Measurements from ENCODE around the gene FLYWCH2.
"Not testable (repeated sequence)": the region's sequence is repeated elsewhere in the genome, so short reads cannot be mapped to it uniquely, and the experiment has no call there.

The FLYWCH2 gene

GRCh38 chr16:2907084-2907753 lies 24.2 kb downstream of the FLYWCH2 start:
- Mint-ChIP-seq H3K4me1 (peaks cover 20 to 47% of the 10 kb centered on the region in 2 donors), H3K27ac (peak overlapping the region; percentile 79)
- not testable (repeated sequence) for H3K9me3 Mint-ChIP-seq; H3K36me3 Mint-ChIP-seq; H3K4me3 Mint-ChIP-seq; ATAC-seq (replicated peaks); H3K27me3 Mint-ChIP-seq
- DNase-seq = peak; percentile 29

GRCh38 chr16:2910441-2910969 lies 27.5 kb downstream of the FLYWCH2 start:
- Mint-ChIP-seq H3K27me3 (no peaks in the 10 kb centered on the region), H3K4me3 (peak overlapping the region in 1 of 2 donors; percentile 3), H3K4me1 (peaks cover 24 to 45% of the 10 kb centered on the region in 2 donors), H3K27ac (no peak overlapping the region), H3K9me3 (peaks cover 0 to 4% of the 10 kb centered on the region in 2 donors), H3K36me3 (peaks cover 3 to 4% of the 10 kb centered on the region in 2 donors)
- DNase-seq = no peak
- no peak for ATAC-seq (replicated peaks)

GRCh38 chr16:2911638-2912329 lies 28.8 kb downstream of the FLYWCH2 start, which contains the start of gene FLYWCH1:
Gene FLYWCH1, plus strand, starts transcription at chr16:2911931. Its CDS starts 17,755 bp downstream, at chr16:2929686.
- Mint-ChIP-seq H3K27ac (peak within 1 kb of the TSS; percentile 88), H3K9me3 (no peaks in the 10 kb centered on the region), H3K4me1 (peaks cover 12 to 32% of the 10 kb centered on the region in 2 donors), H3K36me3 (peaks cover 4% of the 10 kb centered on the region in 2 donors), H3K4me3 (peak within 1 kb of the TSS; percentile 91 to 94), H3K27me3 (no peaks in the 10 kb centered on the region)
- ATAC-seq (replicated peaks) (peak; percentile 94 to 97), DNase-seq (peak; percentile 96)

- Mint-ChIP-seq H3K36me3 (peaks cover 4 to 6% of the 10 kb centered on the region in 2 donors), H3K4me3 (peak overlapping the region; percentile 87 to 94), H3K27me3 (no peaks in the 10 kb centered on the region), H3K4me1 (peaks cover 12 to 26% of the 10 kb centered on the region in 2 donors), H3K27ac (peak overlapping the region; percentile 88), H3K9me3 (no peaks in the 10 kb centered on the region)
- DNase-seq = no peak
- ATAC-seq (replicated peaks) = peak; percentile 35 to 37
Observed at GRCh38 chr16:2912330-2913199, 29.6 kb downstream of the FLYWCH2 start.

GRCh38 chr16:2913603-2914002 lies 30.6 kb downstream of the FLYWCH2 start:
- Mint-ChIP-seq H3K27ac (no peak overlapping the region), H3K27me3 (no peaks in the 10 kb centered on the region), H3K4me1 (peaks cover 12 to 25% of the 10 kb centered on the region in 2 donors), H3K36me3 (peaks cover 4 to 10% of the 10 kb centered on the region in 2 donors), H3K4me3 (no peak overlapping the region), H3K9me3 (no peaks in the 10 kb centered on the region)
- ATAC-seq (replicated peaks) (no peak), DNase-seq (no peak)

GRCh38 chr16:2914233-2914632 lies 31.2 kb downstream of the FLYWCH2 start:
- H3K27me3 Mint-ChIP-seq = no peaks in the 10 kb centered on the region
- H3K36me3 Mint-ChIP-seq = peaks cover 7 to 12% of the 10 kb centered on the region in 2 donors
- H3K4me1 Mint-ChIP-seq = peaks cover 12 to 25% of the 10 kb centered on the region in 2 donors
- ATAC-seq (replicated peaks) (no peak), DNase-seq (no peak)
- H3K4me3 Mint-ChIP-seq = no peak overlapping the region
- no peaks in the 10 kb centered on the region for H3K9me3 Mint-ChIP-seq
- H3K27ac Mint-ChIP-seq = peak overlapping the region; percentile 71

GRCh38 chr16:2915196-2915929 lies 32.3 kb downstream of the FLYWCH2 start:
- Mint-ChIP-seq H3K27ac (peak overlapping the region; percentile 59), H3K36me3 (peaks cover 14 to 19% of the 10 kb centered on the region in 2 donors), H3K4me1 (peaks cover 14 to 31% of the 10 kb centered on the region in 2 donors), H3K27me3 (no peaks in the 10 kb centered on the region), H3K9me3 (no peaks in the 10 kb centered on the region), H3K4me3 (no peak overlapping the region)
- ATAC-seq (replicated peaks) (no peak), DNase-seq (no peak)

GRCh38 chr16:2919511-2920255 lies 36.7 kb downstream of the FLYWCH2 start:
- no peak overlapping the region for H3K4me3 Mint-ChIP-seq
- peaks cover 4 to 7% of the 10 kb centered on the region in 2 donors for H3K4me1 Mint-ChIP-seq
- H3K9me3 Mint-ChIP-seq = no peaks in the 10 kb centered on the region
- ATAC-seq (replicated peaks) (peak; percentile 42 to 54), DNase-seq (peak; percentile 35)
- H3K27me3 Mint-ChIP-seq = no peaks in the 10 kb centered on the region
- peaks cover 24 to 26% of the 10 kb centered on the region in 2 donors for H3K36me3 Mint-ChIP-seq
- H3K27ac Mint-ChIP-seq = no peak overlapping the region

- Mint-ChIP-seq H3K4me3 (no peak overlapping the region), H3K4me1 (peaks cover 10 to 22% of the 10 kb centered on the region in 2 donors), H3K9me3 (no peaks in the 10 kb centered on the region), H3K27me3 (no peaks in the 10 kb centered on the region), H3K36me3 (peaks cover 18 to 24% of the 10 kb centered on the region in 2 donors), H3K27ac (no peak overlapping the region)
- DNase-seq (no peak), ATAC-seq (replicated peaks) (no peak)
Observed at GRCh38 chr16:2923481-2923880, 40.5 kb downstream of the FLYWCH2 start.

- DNase-seq = no peak
- peaks cover 14 to 17% of the 10 kb centered on the region in 2 donors for H3K36me3 Mint-ChIP-seq
- H3K9me3 Mint-ChIP-seq = no peaks in the 10 kb centered on the region
- no peaks in the 10 kb centered on the region for H3K27me3 Mint-ChIP-seq
- no peak overlapping the region for H3K4me3 Mint-ChIP-seq
- peaks cover 8 to 15% of the 10 kb centered on the region in 2 donors for H3K4me1 Mint-ChIP-seq
- H3K27ac Mint-ChIP-seq = no peak overlapping the region
- no peak for ATAC-seq (replicated peaks)
Observed at GRCh38 chr16:2924901-2925755, 42.1 kb downstream of the FLYWCH2 start.

GRCh38 chr16:2925951-2926649 lies 43.1 kb downstream of the FLYWCH2 start:
- H3K36me3 Mint-ChIP-seq = peaks cover 14 to 20% of the 10 kb centered on the region in 2 donors
- DNase-seq = no peak
- no peaks in the 10 kb centered on the region for H3K9me3 Mint-ChIP-seq
- no peak overlapping the region for H3K27ac Mint-ChIP-seq
- H3K4me3 Mint-ChIP-seq = no peak overlapping the region
- no peak for ATAC-seq (replicated peaks)
- peaks cover 8 to 15% of the 10 kb centered on the region in 2 donors for H3K4me1 Mint-ChIP-seq
- no peaks in the 10 kb centered on the region for H3K27me3 Mint-ChIP-seq

- ATAC-seq (replicated peaks) = no peak
- Mint-ChIP-seq H3K27ac (no peak overlapping the region), H3K36me3 (peaks cover 14 to 20% of the 10 kb centered on the region in 2 donors), H3K27me3 (no peaks in the 10 kb centered on the region), H3K4me3 (peak overlapping the region; percentile 62 to 64), H3K4me1 (peaks cover 8 to 15% of the 10 kb centered on the region in 2 donors), H3K9me3 (no peaks in the 10 kb centered on the region)
- no peak for DNase-seq
Observed at GRCh38 chr16:2926650-2926999, 43.6 kb downstream of the FLYWCH2 start.

Data from stimulated activated naive B cell treated with anti-CD40 and anti-IgM and Interleukin-4, amounts not matched to agents 10 μg/mL and 1 μg/mL and 100 μg/mL, for 72 hours (primary cell).